Measurements from ENCODE around the gene ULBP2. TPM values are rescaled to one million over a fixed set of nuclear protein-coding genes. Genes with fewer than 3 reads are reported as not detected.
"Not testable (repeated sequence)": the region's sequence is repeated elsewhere in the genome, so short reads cannot be mapped to it uniquely, and the experiment has no call there.

Gene ULBP2
- polyA plus RNA-seq, 1 donor: 0.09 TPM

DNA sequence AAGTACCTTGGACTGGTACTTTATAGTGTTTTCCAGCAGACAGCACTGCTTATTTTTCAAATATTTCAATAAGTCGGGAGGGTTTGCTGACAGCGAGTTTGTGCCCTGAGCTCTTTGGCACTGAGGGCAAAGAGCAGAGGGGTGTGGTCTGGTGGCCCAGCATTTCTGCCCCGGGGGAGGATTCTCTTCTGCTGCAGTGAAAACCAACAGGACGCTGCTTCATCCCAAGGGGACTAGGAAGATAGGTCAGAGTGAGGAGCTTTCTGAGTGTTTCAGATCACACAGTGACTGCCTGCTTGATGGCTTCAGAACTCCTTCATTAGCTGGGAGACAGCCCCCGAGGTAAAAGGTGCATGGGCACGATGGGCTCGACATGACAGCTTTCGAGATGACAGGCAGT, 8.6 kb downstream of the ULBP2 start:
- no peaks in the 10 kb centered on the region for H3K4me1 ChIP-seq (ENCODE audit: control insufficient read depth, insufficient read depth, low read length)
- no CpG with 5 or more reads among the region's 8 CpGs for WGBS (ENCODE audit: insufficient coverage, low lambda C conversion rate)
- no peak overlapping the region for H3K27ac ChIP-seq (ENCODE audit: low read length)
- H3K4me3 ChIP-seq (ENCODE audit: low read length): no peak overlapping the region
- peaks cover 68% of the 10 kb centered on the region for H3K27me3 ChIP-seq (ENCODE audit: control insufficient read depth, insufficient read depth, low read length)
- no peaks in the 10 kb centered on the region for H3K36me3 ChIP-seq (ENCODE audit: control insufficient read depth, insufficient read depth, low read length)
- no peaks in the 10 kb centered on the region for H3K9me3 ChIP-seq (ENCODE audit: control insufficient read depth, low read depth, low read length)
- DNase-seq: peak in 1 of 2 donors; percentile 21

DNA sequence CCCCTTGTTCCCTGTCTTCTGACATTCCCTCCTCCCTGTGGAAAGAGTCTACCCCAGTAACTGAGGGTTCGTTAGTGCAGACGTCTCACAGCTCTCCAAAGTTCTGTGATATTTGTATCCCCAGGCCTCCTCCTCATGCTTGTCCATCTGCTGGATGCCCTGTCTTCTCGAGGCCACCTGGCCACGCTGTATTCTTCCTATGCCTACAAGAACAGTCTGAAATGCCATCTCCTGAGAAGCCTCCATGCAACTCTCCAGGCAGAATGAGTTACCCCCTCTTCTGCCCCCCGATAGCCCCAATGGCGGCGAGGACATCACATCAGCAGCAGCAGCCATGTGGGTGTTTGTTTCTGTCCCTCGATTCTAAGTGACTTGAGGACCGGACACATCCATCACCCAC, 9.3 kb downstream of the ULBP2 start:
- WGBS (ENCODE audit: insufficient coverage, low lambda C conversion rate): no CpG with 5 or more reads among the region's 9 CpGs
- H3K27ac ChIP-seq (ENCODE audit: low read length): no peak overlapping the region

GRCh38 chr6:149951626-149952025, 9.8 kb downstream of the ULBP2 start:
- H3K27ac ChIP-seq (ENCODE audit: low read length): no peak overlapping the region
- no peaks in the 10 kb centered on the region for H3K36me3 ChIP-seq (ENCODE audit: control insufficient read depth, insufficient read depth, low read length)
- no peaks in the 10 kb centered on the region for H3K4me1 ChIP-seq (ENCODE audit: control insufficient read depth, insufficient read depth, low read length)
- no peaks in the 10 kb centered on the region for H3K9me3 ChIP-seq (ENCODE audit: control insufficient read depth, low read depth, low read length)
- H3K27me3 ChIP-seq (ENCODE audit: control insufficient read depth, insufficient read depth, low read length): peaks cover 75% of the 10 kb centered on the region
- no peak for DNase-seq
- H3K4me3 ChIP-seq (ENCODE audit: low read length): no peak overlapping the region
- no CpG with 5 or more reads among the region's 3 CpGs for WGBS (ENCODE audit: insufficient coverage, low lambda C conversion rate)

More for the DNA sequence above, 9.3 kb downstream of the ULBP2 start:
- Histone ChIP-seq H3K9me3 (ENCODE audit: control insufficient read depth, low read depth, low read length) (no peaks in the 10 kb centered on the region), H3K36me3 (ENCODE audit: control insufficient read depth, insufficient read depth, low read length) (no peaks in the 10 kb centered on the region), H3K4me3 (ENCODE audit: low read length) (no peak overlapping the region), H3K27me3 (ENCODE audit: control insufficient read depth, insufficient read depth, low read length) (peaks cover 75% of the 10 kb centered on the region), H3K4me1 (ENCODE audit: control insufficient read depth, insufficient read depth, low read length) (no peaks in the 10 kb centered on the region)
- no peak for DNase-seq

- not testable (repeated sequence) for DNase-seq; H3K9me3 ChIP-seq (ENCODE audit: control insufficient read depth, low read depth, low read length); H3K4me3 ChIP-seq (ENCODE audit: low read length); H3K36me3 ChIP-seq (ENCODE audit: control insufficient read depth, insufficient read depth, low read length); H3K27ac ChIP-seq (ENCODE audit: low read length); H3K4me1 ChIP-seq (ENCODE audit: control insufficient read depth, insufficient read depth, low read length)
- no CpG with 5 or more reads among the region's 2 CpGs for WGBS (ENCODE audit: insufficient coverage, low lambda C conversion rate)
- peaks cover 77% of the 10 kb centered on the region for H3K27me3 ChIP-seq (ENCODE audit: control insufficient read depth, insufficient read depth, low read length)
Observed at GRCh38 chr6:149953390-149953789, 11.6 kb downstream of the ULBP2 start.

- no CpG with 5 or more reads among the region's 10 CpGs for WGBS (ENCODE audit: insufficient coverage, low lambda C conversion rate)
- H3K4me1 ChIP-seq (ENCODE audit: control insufficient read depth, insufficient read depth, low read length); H3K27ac ChIP-seq (ENCODE audit: low read length); DNase-seq; H3K4me3 ChIP-seq (ENCODE audit: low read length); H3K9me3 ChIP-seq (ENCODE audit: control insufficient read depth, low read depth, low read length); H3K36me3 ChIP-seq (ENCODE audit: control insufficient read depth, insufficient read depth, low read length): not testable (repeated sequence)
- peaks cover 76% of the 10 kb centered on the region for H3K27me3 ChIP-seq (ENCODE audit: control insufficient read depth, insufficient read depth, low read length)
Observed at GRCh38 chr6:149953934-149954327, 12.1 kb downstream of the ULBP2 start.

- not testable (repeated sequence) for H3K4me3 ChIP-seq (ENCODE audit: low read length); H3K36me3 ChIP-seq (ENCODE audit: control insufficient read depth, insufficient read depth, low read length); H3K27ac ChIP-seq (ENCODE audit: low read length); H3K9me3 ChIP-seq (ENCODE audit: control insufficient read depth, low read depth, low read length); H3K4me1 ChIP-seq (ENCODE audit: control insufficient read depth, insufficient read depth, low read length); DNase-seq
- WGBS (ENCODE audit: insufficient coverage, low lambda C conversion rate): no CpG with 5 or more reads among the region's 53 CpGs
- H3K27me3 ChIP-seq (ENCODE audit: control insufficient read depth, insufficient read depth, low read length): peaks cover 79% of the 10 kb centered on the region
Observed at GRCh38 chr6:149954328-149954983, 12.6 kb downstream of the ULBP2 start.

GRCh38 chr6:149954984-149955653, 13.3 kb downstream of the ULBP2 start:
- H3K27ac ChIP-seq (ENCODE audit: low read length); H3K4me3 ChIP-seq (ENCODE audit: low read length); H3K36me3 ChIP-seq (ENCODE audit: control insufficient read depth, insufficient read depth, low read length); H3K9me3 ChIP-seq (ENCODE audit: control insufficient read depth, low read depth, low read length); DNase-seq; H3K4me1 ChIP-seq (ENCODE audit: control insufficient read depth, insufficient read depth, low read length): not testable (repeated sequence)
- WGBS (ENCODE audit: insufficient coverage, low lambda C conversion rate): no CpG with 5 or more reads among the region's 21 CpGs
- H3K27me3 ChIP-seq (ENCODE audit: control insufficient read depth, insufficient read depth, low read length): peaks cover 79% of the 10 kb centered on the region

- not testable (repeated sequence) for H3K36me3 ChIP-seq (ENCODE audit: control insufficient read depth, insufficient read depth, low read length); DNase-seq; H3K27ac ChIP-seq (ENCODE audit: low read length); H3K4me3 ChIP-seq (ENCODE audit: low read length); H3K4me1 ChIP-seq (ENCODE audit: control insufficient read depth, insufficient read depth, low read length); H3K9me3 ChIP-seq (ENCODE audit: control insufficient read depth, low read depth, low read length)
- peaks cover 79% of the 10 kb centered on the region for H3K27me3 ChIP-seq (ENCODE audit: control insufficient read depth, insufficient read depth, low read length)
- WGBS (ENCODE audit: insufficient coverage, low lambda C conversion rate): no CpG with 5 or more reads among the region's 7 CpGs
Observed at GRCh38 chr6:149955654-149956317, 14.0 kb downstream of the ULBP2 start.

- H3K4me3 ChIP-seq (ENCODE audit: low read length); H3K36me3 ChIP-seq (ENCODE audit: control insufficient read depth, insufficient read depth, low read length); H3K4me1 ChIP-seq (ENCODE audit: control insufficient read depth, insufficient read depth, low read length); DNase-seq; H3K27ac ChIP-seq (ENCODE audit: low read length); H3K9me3 ChIP-seq (ENCODE audit: control insufficient read depth, low read depth, low read length): not testable (repeated sequence)
- no CpG with 5 or more reads among the region's 3 CpGs for WGBS (ENCODE audit: insufficient coverage, low lambda C conversion rate)
- peaks cover 80% of the 10 kb centered on the region for H3K27me3 ChIP-seq (ENCODE audit: control insufficient read depth, insufficient read depth, low read length)
Observed at GRCh38 chr6:149958124-149958523, 16.3 kb downstream of the ULBP2 start.

- not testable (repeated sequence) for H3K4me1 ChIP-seq (ENCODE audit: control insufficient read depth, insufficient read depth, low read length); H3K27ac ChIP-seq (ENCODE audit: low read length); H3K4me3 ChIP-seq (ENCODE audit: low read length); DNase-seq; H3K9me3 ChIP-seq (ENCODE audit: control insufficient read depth, low read depth, low read length); H3K36me3 ChIP-seq (ENCODE audit: control insufficient read depth, insufficient read depth, low read length)
- WGBS (ENCODE audit: insufficient coverage, low lambda C conversion rate): no CpG with 5 or more reads among the region's 4 CpGs
- H3K27me3 ChIP-seq (ENCODE audit: control insufficient read depth, insufficient read depth, low read length): peaks cover 82% of the 10 kb centered on the region
Observed at GRCh38 chr6:149959806-149960205, 18.0 kb downstream of the ULBP2 start.
